Measurements from ENCODE around the gene HRH2. TPM values are rescaled to one million over a fixed set of nuclear protein-coding genes. Genes with fewer than 3 reads are reported as not detected.

HRH2 gene
- total and polyA plus RNA-seq, 8 donors = 4.1 to 22.0 (median 8.2) TPM

GRCh38 chr5:175672976-175673648 lies 15.2 kb downstream of the HRH2 start:
- H3K36me3 ChIP-seq = no peaks in the 10 kb centered on the region
- no peak for ATAC-seq

GRCh38 chr5:175674731-175675346 lies 17.0 kb downstream of the HRH2 start:
- Histone ChIP-seq H3K27ac (peak overlapping the region in 1 of 2 donors; percentile 80), H3K9me3 (no peaks in the 10 kb centered on the region), H3K4me1 (peaks cover 0 to 97% of the 10 kb centered on the region in 2 donors), H3K27me3 (peaks cover 0 to 42% of the 10 kb centered on the region in 2 donors), H3K4me3 (no peak overlapping the region), H3K36me3 (no peaks in the 10 kb centered on the region)
- DNase-seq = no peak
- ATAC-seq = no peak
- intact Hi-C loops (cut with DNase I) = no loop called here
- no peak for TF ChIP-seq CTCF (IDR thresholded peaks at IDR 0.05)

More at GRCh38 chr5:175672976-175673648, 15.2 kb downstream of the HRH2 start:
- H3K27me3 ChIP-seq = peaks cover 0 to 44% of the 10 kb centered on the region in 2 donors
- peak overlapping the region in 1 of 2 donors; percentile 80 for H3K27ac ChIP-seq
- no peak overlapping the region for H3K4me3 ChIP-seq
- TF ChIP-seq CTCF (IDR thresholded peaks at IDR 0.05) = no peak
- intact Hi-C loops (cut with DNase I) = no loop called here
- H3K4me1 ChIP-seq = peaks cover 0 to 98% of the 10 kb centered on the region in 2 donors
- peak in 1 of 4 donors; percentile 54 for DNase-seq
- no peaks in the 10 kb centered on the region for H3K9me3 ChIP-seq

GRCh38 chr5:175675873-175676272 lies 18.0 kb downstream of the HRH2 start:
- DNase-seq (no peak), ATAC-seq (no peak)
- peaks cover 0 to 35% of the 10 kb centered on the region in 2 donors for H3K27me3 ChIP-seq
- peaks cover 0 to 97% of the 10 kb centered on the region in 2 donors for H3K4me1 ChIP-seq
- TF ChIP-seq CTCF (IDR thresholded peaks at IDR 0.05) = no peak
- H3K36me3 ChIP-seq = no peaks in the 10 kb centered on the region
- H3K27ac ChIP-seq = peak overlapping the region in 1 of 2 donors; percentile 80
- H3K9me3 ChIP-seq = no peaks in the 10 kb centered on the region
- intact Hi-C loops (cut with DNase I) = no loop called here
- no peak overlapping the region for H3K4me3 ChIP-seq

- no peak for DNase-seq
- Histone ChIP-seq H3K27me3 (peaks cover 0 to 27% of the 10 kb centered on the region in 2 donors), H3K4me3 (no peak overlapping the region), H3K4me1 (peaks cover 0 to 88% of the 10 kb centered on the region in 2 donors), H3K27ac (peak overlapping the region in 1 of 2 donors; percentile 56), H3K9me3 (no peaks in the 10 kb centered on the region), H3K36me3 (peaks cover 0 to 3% of the 10 kb centered on the region in 2 donors)
- no peak for ATAC-seq
- no peak for TF ChIP-seq CTCF (IDR thresholded peaks at IDR 0.05)
- intact Hi-C loops (cut with DNase I) = no loop called here
Observed at GRCh38 chr5:175677571-175677970, 19.7 kb downstream of the HRH2 start.

- ATAC-seq (no peak), DNase-seq (no peak)
- H3K27me3 ChIP-seq = peaks cover 0 to 22% of the 10 kb centered on the region in 2 donors
- H3K4me3 ChIP-seq = no peak overlapping the region
- intact Hi-C loops (cut with DNase I) = no loop called here
- H3K27ac ChIP-seq = peak overlapping the region in 1 of 2 donors; percentile 56
- no peaks in the 10 kb centered on the region for H3K9me3 ChIP-seq
- peaks cover 0 to 83% of the 10 kb centered on the region in 2 donors for H3K4me1 ChIP-seq
- no peak for TF ChIP-seq CTCF (IDR thresholded peaks at IDR 0.05)
- peaks cover 0 to 8% of the 10 kb centered on the region in 2 donors for H3K36me3 ChIP-seq
Observed at GRCh38 chr5:175678074-175678473, 20.2 kb downstream of the HRH2 start.

All from left lung (tissue), 10 donors.